Keratinocyte (primary cell): ENCODE results near the gene WNT10A.

Experiments used
- EZH2 ChIP-seq: IDR thresholded peaks from one replicate; pipeline ENCODE4 v1.6.1; 2012; ENCODE audit warnings: inconsistent platforms, mild to moderate bottlenecking, low read length, moderate library complexity
- TF ChIP-seq, protein P1 (sequence below), 3 experiments: IDR thresholded peaks in 1 of 3; conservative IDR thresholded peaks in 1 of 3; optimal IDR thresholded peaks in 1 of 3; 2 replicates in 2 of 3; 3 replicates in 1 of 3; pipeline versions ENCODE3 to v1.5.1; 2011; ENCODE audit warnings: low read length in 3 of 3, mild to moderate bottlenecking in 3 of 3, moderate library complexity in 2 of 3, control low read depth in 1 of 3, inconsistent platforms in 1 of 3; ENCODE audit not compliant: insufficient read depth in 2 of 3; ENCODE audit errors: extremely low read depth in 1 of 3

DNA sequence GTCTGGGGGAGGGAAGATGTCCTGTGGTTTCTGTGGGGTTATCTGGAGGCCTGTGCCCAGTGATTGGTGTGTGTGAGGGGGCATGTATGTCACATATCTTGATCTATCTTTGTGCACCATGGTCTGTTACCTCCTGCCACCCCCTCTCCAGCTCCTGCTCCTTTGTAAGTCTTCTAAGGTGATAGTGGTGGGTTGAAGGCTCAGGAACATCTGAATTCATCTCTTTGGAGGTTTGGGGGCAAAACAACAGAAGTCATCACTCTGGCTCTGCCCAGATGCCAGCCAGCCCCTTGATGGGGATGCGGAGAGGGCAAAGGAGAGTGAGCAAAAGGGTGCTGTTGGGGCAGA lies 23.8 kb upstream of the WNT10A start:
- TF ChIP-seq, protein P1, sequence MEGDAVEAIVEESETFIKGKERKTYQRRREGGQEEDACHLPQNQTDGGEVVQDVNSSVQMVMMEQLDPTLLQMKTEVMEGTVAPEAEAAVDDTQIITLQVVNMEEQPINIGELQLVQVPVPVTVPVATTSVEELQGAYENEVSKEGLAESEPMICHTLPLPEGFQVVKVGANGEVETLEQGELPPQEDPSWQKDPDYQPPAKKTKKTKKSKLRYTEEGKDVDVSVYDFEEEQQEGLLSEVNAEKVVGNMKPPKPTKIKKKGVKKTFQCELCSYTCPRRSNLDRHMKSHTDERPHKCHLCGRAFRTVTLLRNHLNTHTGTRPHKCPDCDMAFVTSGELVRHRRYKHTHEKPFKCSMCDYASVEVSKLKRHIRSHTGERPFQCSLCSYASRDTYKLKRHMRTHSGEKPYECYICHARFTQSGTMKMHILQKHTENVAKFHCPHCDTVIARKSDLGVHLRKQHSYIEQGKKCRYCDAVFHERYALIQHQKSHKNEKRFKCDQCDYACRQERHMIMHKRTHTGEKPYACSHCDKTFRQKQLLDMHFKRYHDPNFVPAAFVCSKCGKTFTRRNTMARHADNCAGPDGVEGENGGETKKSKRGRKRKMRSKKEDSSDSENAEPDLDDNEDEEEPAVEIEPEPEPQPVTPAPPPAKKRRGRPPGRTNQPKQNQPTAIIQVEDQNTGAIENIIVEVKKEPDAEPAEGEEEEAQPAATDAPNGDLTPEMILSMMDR (optimal IDR thresholded peaks at IDR 0.05 in 1 of 3, IDR thresholded peaks at IDR 0.05 in 1 of 3, conservative IDR thresholded peaks at IDR 0.05 in 1 of 3; ENCODE audit: extremely low read depth in 1 of 3, insufficient read depth in 2 of 3, low read length in 3 of 3) = no peak
- no peak for TF ChIP-seq EZH2
